Tibial nerve (tissue), 4 donors: ENCODE results near the gene NSD2. TPM values are rescaled to one million over a fixed set of nuclear protein-coding genes. Genes with fewer than 3 reads are reported as not detected.

Source experiments
- DNase-seq, 2 donors: peaks; one replicate each; pipeline ENCODE4 v3.0.0-alpha.2; 2019; ENCODE audit warnings: low spot score in 2 of 2
- H3K27ac ChIP-seq, 4 donors: fragments of 200-600 bp; sonication (generic) in 3 of 4; one replicate each; pipeline ENCODE4 v1.5.1; 2017 to 2019; ENCODE audit warnings: mild to moderate bottlenecking in 1 of 4
- H3K27me3 ChIP-seq, 2 donors: fragments of 200-600 bp; sonication (generic) in 1 of 2; one replicate each; pipeline versions ENCODE4 v1.5.1 to v1.6.0; 2017 to 2019
- H3K36me3 ChIP-seq, 3 donors: fragments of 200-600 bp; sonication (generic); one replicate each; pipeline ENCODE4 v1.5.1; 2018 to 2019
- H3K4me1 ChIP-seq, 4 donors: fragments of 200-600 bp; sonication (generic) in 3 of 4; one replicate each; pipeline ENCODE4 v1.5.1; 2017 to 2019
- H3K4me3 ChIP-seq, 4 donors: fragments of 200-600 bp; sonication (generic) in 3 of 4; one replicate each; pipeline ENCODE4 v1.5.1; 2017 to 2019; ENCODE audit warnings: mild to moderate bottlenecking in 1 of 4, moderate library complexity in 1 of 4
- H3K9me3 ChIP-seq, 4 donors: fragments of 200-600 bp; sonication (generic) in 3 of 4; one replicate each; pipeline ENCODE4 v1.5.1; 2017 to 2019
- CTCF ChIP-seq, 5 experiments: fragments of 200-600 bp in 3 of 5; fragments of 450-650 bp in 2 of 5; sonication (generic) in 3 of 5; IDR thresholded peaks; one replicate each; pipeline ENCODE4 v1.5.1; 2016 to 2019; ENCODE audit warnings: antibody characterized with exemption in 5 of 5, mild to moderate bottlenecking in 3 of 5, moderate library complexity in 2 of 5
- EP300 ChIP-seq, 2 donors: sonication (generic); formaldehyde crosslinking; IDR thresholded peaks; one replicate each; pipeline ENCODE4 v1.6.1; 2017; ENCODE audit warnings: antibody characterized with exemption in 2 of 2, mild to moderate bottlenecking in 1 of 2
- POLR2A ChIP-seq, 2 donors: fragments of 450-650 bp; IDR thresholded peaks; one replicate each; pipeline ENCODE4 v1.6.1; 2017; ENCODE audit warnings: antibody characterized with exemption in 2 of 2, mild to moderate bottlenecking in 2 of 2, moderate library complexity in 2 of 2
- WGBS, 2 donors: methylation state at CpG; one replicate each; pipeline ENCODE4 v1.1.5; 2018; 5-methylcytosine and 5-hydroxymethylcytosine counted together
- total RNA-seq, 4 donors: library from RNA; depleted of rRNA; stranded (reverse); fragments of >200 nt; gene quantifications; one replicate each; pipeline ENCODE4 v1.1.0, GENCODE V29; 2016

Gene NSD2
- total RNA-seq, 4 donors from 2014 or later, result 27.2 to 45.6 (median 32.2) TPM

- H3K4me3 ChIP-seq, result no peak overlapping the region
- no peaks in the 10 kb centered on the region for H3K27me3 ChIP-seq
- no peaks in the 10 kb centered on the region for H3K9me3 ChIP-seq
- no peak for DNase-seq
- 43 to 47% methylated on average over 3 of the region's 3 CpGs for WGBS, 2 donors
- TF ChIP-seq EP300 (IDR thresholded peaks at IDR 0.05) (no peak), POLR2A (IDR thresholded peaks at IDR 0.05) (no peak)
- H3K36me3 ChIP-seq, result peaks cover 0 to 56% (median 0%) of the 10 kb centered on the region in 3 donors
- H3K27ac ChIP-seq, result no peak overlapping the region
- no peaks in the 10 kb centered on the region for H3K4me1 ChIP-seq
Measured at GRCh38 chr4:1927675-1928074, 56.5 kb downstream of the NSD2 start.

- Histone ChIP-seq H3K27me3 (no peaks in the 10 kb centered on the region), H3K36me3 (peaks cover 0 to 61% (median 0%) of the 10 kb centered on the region in 3 donors), H3K4me1 (no peaks in the 10 kb centered on the region), H3K9me3 (no peaks in the 10 kb centered on the region), H3K27ac (no peak overlapping the region), H3K4me3 (no peak overlapping the region)
- TF ChIP-seq CTCF (IDR thresholded peaks at IDR 0.05) (no peak), EP300 (IDR thresholded peaks at IDR 0.05) (no peak), POLR2A (IDR thresholded peaks at IDR 0.05) (no peak)
- no peak for DNase-seq
- 82 to 87% methylated on average over 13 of the region's 13 CpGs for WGBS, 2 donors
Measured at GRCh38 chr4:1928356-1929239, 57.4 kb downstream of the NSD2 start.

- WGBS, 2 donors, result 94 to 99% methylated on average over 9 to 13 of the region's 13 CpGs
- no peaks in the 10 kb centered on the region for H3K9me3 ChIP-seq
- TF ChIP-seq EP300 (IDR thresholded peaks at IDR 0.05), result no peak
- no peak for TF ChIP-seq POLR2A (IDR thresholded peaks at IDR 0.05)
- no peak for TF ChIP-seq CTCF (IDR thresholded peaks at IDR 0.05)
- H3K4me1 ChIP-seq, result no peaks in the 10 kb centered on the region
- no peaks in the 10 kb centered on the region for H3K27me3 ChIP-seq
- no peak overlapping the region for H3K27ac ChIP-seq
- DNase-seq, result no peak
- no peak overlapping the region for H3K4me3 ChIP-seq
- H3K36me3 ChIP-seq, result peaks cover 0 to 76% (median 0%) of the 10 kb centered on the region in 3 donors
Measured at GRCh38 chr4:1932736-1933135, 61.5 kb downstream of the NSD2 start.

- TF ChIP-seq CTCF (IDR thresholded peaks at IDR 0.05), result no peak
- no peak for TF ChIP-seq POLR2A (IDR thresholded peaks at IDR 0.05)
- no peak for TF ChIP-seq EP300 (IDR thresholded peaks at IDR 0.05)
- Histone ChIP-seq H3K36me3 (peaks cover 0 to 75% (median 0%) of the 10 kb centered on the region in 3 donors), H3K4me1 (no peaks in the 10 kb centered on the region), H3K9me3 (no peaks in the 10 kb centered on the region), H3K27ac (no peak overlapping the region), H3K4me3 (no peak overlapping the region), H3K27me3 (no peaks in the 10 kb centered on the region)
- DNase-seq, result no peak
- WGBS, 2 donors, result 87 to 91% methylated on average over 3 of the region's 3 CpGs
Measured at GRCh38 chr4:1933700-1934099, 62.5 kb downstream of the NSD2 start.

GRCh38 chr4:1937550-1937949, 66.4 kb downstream of the NSD2 start:
- Histone ChIP-seq H3K27me3 (no peaks in the 10 kb centered on the region), H3K9me3 (no peaks in the 10 kb centered on the region), H3K36me3 (peaks cover 0 to 68% (median 5%) of the 10 kb centered on the region in 3 donors), H3K4me3 (no peak overlapping the region), H3K4me1 (no peaks in the 10 kb centered on the region), H3K27ac (no peak overlapping the region)
- WGBS, 2 donors, result 97 to 98% methylated on average over 3 of the region's 3 CpGs
- DNase-seq, result no peak
- no peak for TF ChIP-seq EP300 (IDR thresholded peaks at IDR 0.05)
- TF ChIP-seq CTCF (IDR thresholded peaks at IDR 0.05), result no peak
- no peak for TF ChIP-seq POLR2A (IDR thresholded peaks at IDR 0.05)
